CD4-positive, alpha-beta T cell treated with Interleukin-15 for 1 hour (primary cell): ENCODE measurements around the gene KBTBD2.
"Not testable (repeated sequence)": the region's sequence is repeated elsewhere in the genome, so short reads cannot be mapped to it uniquely, and the experiment has no call there.

Source experiments
- DNase-seq: peaks from one replicate; pipeline ENCODE4 v3.0.0-alpha.2; 2020

The KBTBD2 gene

DNA sequence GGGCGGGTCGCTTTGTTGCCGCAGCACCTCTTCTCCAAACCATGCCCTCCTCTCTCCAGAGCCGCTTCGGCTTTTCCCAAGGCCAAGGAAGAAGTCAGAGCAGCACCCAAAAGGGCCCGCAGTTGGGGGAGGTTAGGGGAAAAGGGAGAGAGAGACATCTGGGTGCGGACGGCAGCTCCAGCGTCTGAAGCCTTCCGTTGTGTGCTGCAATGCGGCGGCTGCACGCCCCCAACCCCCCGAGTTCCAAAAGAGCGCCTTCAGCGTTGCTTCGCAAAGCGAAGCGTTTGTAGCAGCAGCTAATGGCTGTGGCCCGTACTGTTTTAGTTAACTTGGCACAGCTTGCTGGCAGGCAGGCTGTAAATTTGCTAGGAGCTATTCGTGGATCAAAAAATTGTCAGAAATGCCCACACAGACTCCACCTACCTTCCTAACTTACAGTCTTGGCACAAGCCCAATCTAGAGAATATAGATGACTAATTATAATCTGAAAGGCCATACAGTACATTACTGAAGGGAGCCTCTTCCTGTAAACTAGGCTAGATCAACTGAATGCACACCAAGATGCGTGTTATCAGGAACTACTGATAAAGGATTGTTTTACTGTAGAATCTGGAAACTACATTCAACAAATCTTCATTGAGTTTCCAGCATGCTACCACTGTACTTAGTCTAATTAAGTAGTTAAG, 1.1 kb upstream of the KBTBD2 start:
- DNase-seq = peak; percentile 48

DNA sequence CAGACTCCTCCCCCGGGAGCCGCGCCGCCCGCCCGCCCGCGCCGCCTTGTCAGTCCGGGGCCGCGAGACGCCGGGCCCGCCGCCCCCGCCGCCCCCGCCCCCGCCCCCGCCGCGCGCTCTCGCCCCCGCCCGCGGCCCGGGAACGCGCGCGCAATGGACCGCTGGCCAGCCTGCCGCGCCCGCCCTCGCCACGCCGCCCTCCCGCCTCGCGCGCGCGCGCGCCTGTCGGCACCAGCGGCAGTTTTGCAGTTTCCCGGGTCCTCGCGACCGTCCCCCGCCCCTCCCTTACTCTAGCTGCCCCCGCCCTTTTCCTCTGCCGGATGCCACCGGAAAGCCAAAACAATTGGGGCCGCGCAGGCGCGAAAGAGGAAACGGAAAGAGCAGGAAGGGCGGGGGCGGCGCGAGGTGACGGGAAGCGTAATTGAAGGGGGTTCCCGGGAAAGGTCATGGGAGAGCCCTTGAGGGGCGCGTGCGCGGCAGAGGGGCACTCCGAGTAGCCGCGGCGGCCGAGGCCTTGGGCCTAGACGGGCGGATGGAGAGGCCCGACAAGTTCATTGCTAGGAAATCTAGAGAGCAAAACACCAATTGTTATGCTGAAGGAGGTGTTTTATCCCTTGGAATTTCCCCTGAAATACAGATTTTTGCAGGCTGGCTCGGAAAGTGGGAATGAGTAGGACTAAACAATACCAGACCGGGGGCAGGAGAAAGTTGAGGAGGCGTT, 400 bp upstream of the KBTBD2 start:
- peak; percentile 99 for DNase-seq

GRCh38 chr7:32890793-32891042, 842 bp downstream of the KBTBD2 start:
- DNase-seq = no peak

GRCh38 chr7:32890010-32890792, 1.4 kb downstream of the KBTBD2 start:
- peak; percentile 62 for DNase-seq

- no peak for DNase-seq
Observed at GRCh38 chr7:32888505-32888904, 3.1 kb downstream of the KBTBD2 start.

DNA sequence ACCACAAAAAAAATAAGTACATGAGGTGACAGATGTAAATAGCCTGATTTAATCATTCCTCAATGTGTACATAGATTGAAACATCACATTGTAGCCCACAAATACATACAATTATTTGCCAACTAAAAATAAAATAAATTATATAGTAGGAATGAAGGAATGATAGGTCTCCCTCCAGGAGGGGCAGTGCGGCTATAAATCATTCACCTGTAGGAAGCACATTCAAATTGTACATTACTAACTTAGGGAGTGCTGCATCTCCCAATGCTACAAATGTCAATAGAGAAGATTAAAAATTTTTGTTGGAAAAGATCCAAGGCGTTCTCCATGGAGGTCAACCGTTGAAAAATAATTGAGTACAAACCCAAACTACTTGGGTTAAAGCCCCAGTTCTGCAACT, 4.2 kb downstream of the KBTBD2 start:
- no peak for DNase-seq

DNA sequence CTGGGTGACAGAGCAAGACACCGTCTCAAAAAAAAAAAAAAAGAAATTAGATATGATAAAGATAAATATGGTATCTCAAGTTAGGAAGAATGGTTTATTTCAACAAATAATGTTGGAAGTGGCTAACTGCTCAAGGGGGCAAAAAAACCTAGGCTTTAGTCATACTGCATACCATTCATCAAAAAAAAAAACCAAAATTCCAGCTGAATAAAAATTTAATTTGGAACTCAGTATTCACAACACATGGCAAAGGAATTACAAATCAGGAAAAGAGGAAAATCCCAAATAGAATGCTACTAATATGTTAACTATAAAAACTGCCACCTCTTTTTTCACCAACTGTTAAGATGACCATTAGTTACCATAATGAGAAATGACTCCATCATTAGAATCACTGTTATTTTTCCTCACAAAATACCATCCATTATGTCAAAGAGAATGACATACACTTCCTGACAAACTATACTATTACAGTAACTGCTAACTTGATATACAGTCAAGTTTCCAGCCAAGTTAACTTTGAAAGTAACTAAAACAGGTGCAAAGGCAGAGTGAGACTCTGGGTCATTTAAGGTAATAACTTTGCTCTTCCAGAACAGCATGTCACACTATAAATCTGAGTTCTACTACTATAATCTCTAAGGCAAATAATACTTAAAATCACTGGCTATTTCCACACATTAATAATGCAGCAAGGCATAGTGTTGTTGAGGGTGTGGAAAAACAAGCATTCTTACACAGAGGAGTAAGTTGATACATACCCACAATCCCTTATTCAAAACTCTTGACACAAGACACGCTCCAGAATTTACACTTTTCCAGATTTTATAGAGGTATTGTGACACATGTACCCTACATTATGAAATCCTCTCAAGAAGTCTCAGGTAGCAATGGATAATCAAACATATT, 10.2 kb downstream of the KBTBD2 start:
- DNase-seq = no peak

GRCh38 chr7:32879460-32879859, 12.1 kb downstream of the KBTBD2 start:
- DNase-seq = no peak

DNA sequence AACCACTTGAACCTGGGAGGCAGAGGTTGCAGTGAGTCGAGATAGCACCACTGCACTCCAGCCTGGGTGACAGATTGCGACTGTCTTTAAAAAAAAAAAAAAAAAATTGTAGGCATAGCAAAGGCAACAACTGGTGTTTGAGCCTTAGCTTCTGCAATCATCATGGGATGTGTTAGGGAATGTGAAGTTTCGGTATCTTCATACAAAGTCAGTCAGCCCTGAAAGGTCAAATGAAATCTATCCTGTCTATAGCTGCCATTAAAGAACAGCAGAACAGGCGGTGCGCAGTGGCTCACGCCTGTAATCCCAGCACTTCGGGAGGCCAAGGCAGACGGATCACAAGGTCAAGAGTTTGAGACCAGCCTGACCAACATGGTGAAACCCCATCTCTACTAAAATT, 13.5 kb downstream of the KBTBD2 start:
- not testable (repeated sequence) for DNase-seq

GRCh38 chr7:32872421-32872820, 19.1 kb downstream of the KBTBD2 start:
- DNase-seq = no peak

GRCh38 chr7:32871624-32872371, 19.8 kb downstream of the KBTBD2 start:
- DNase-seq = no peak

- no peak for DNase-seq
Observed at GRCh38 chr7:32870298-32870697, 21.3 kb downstream of the KBTBD2 start.

GRCh38 chr7:32869716-32870115, 21.8 kb downstream of the KBTBD2 start:
- DNase-seq = no peak

DNA sequence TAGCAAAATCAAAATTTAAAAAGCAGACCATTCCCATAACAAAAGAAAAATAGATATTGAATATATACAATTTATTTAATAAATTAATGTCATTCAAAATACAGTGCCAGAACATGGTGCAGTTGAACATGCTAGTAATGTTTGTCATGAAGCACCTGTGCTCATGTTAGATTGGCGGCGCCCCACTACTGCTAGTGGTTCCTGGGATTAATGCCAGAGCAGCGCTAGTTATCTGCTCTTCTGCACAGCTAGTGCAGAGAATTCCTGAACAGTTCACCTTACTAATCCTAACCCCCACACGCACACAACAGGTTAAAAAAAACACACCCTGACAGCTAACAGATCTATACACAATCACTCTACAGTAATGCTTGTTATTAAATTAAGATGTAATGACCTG, 23.4 kb downstream of the KBTBD2 start:
- DNase-seq = no peak

DNA sequence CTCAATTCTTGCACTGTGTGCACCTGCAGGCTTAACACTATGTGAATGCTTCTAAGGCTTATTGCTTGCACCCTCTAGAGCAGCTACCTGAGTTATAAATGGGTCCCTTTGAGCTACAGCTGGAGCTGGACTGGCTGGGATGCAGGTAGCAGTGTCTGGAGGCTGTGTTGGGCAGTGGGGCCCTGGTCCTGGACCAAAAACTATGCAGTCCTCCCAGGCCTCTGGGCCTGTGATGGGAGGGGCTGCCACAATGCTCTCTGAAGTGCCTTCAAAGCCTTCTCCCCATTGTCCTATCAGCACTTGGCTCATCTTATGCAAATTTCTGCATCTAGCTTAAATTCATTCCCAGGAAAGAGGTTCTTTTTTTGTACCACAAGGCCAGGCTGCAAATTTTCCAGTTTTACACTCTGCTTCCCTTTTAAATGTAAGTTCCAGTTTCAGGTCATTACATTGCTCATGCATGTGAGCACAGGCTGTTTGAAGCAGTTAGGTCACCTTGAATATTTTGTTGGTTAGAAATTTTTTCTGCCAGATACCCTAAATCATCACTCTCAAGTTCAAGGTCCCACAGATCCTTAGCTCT, 26.0 kb downstream of the KBTBD2 start:
- no peak for DNase-seq

- DNase-seq = not testable (repeated sequence)
Observed at GRCh38 chr7:32863872-32864271, 27.7 kb downstream of the KBTBD2 start.

DNA sequence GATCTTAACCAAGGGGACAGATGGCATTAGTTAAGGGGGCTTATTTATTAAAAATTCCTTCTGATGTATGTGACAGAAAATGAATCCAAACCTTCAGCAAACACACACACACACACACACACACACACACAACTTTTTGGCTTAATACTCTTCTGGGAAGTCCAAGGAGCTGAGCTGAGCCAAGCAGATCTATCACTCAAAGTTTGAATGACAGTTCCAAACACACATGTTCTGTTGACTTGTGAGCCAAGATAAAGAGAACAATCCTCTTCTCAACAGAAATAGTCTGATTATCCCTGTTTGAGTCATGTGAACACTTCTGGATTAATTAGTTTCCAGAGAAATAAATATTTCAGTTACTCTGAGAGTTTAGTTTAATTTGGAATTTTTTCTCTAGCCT, 31.5 kb downstream of the KBTBD2 start:
- DNase-seq = no peak

GRCh38 chr7:32858648-32859047, 32.9 kb downstream of the KBTBD2 start:
- DNase-seq = no peak

GRCh38 chr7:32857063-32857462, 34.5 kb downstream of the KBTBD2 start:
- not testable (repeated sequence) for DNase-seq

- not testable (repeated sequence) for DNase-seq
Observed at GRCh38 chr7:32855837-32856775, 35.5 kb downstream of the KBTBD2 start.

- not testable (repeated sequence) for DNase-seq
Observed at GRCh38 chr7:32850654-32851053, 40.9 kb downstream of the KBTBD2 start.
